T-cell (primary cell): Measurements from ENCODE around the gene PRICKLE2. TPM values are rescaled to one million over a fixed set of nuclear protein-coding genes. Genes with fewer than 3 reads are reported as not detected.

Experiments used
- ATAC-seq, 4 experiments: fragments of 200-7000 bp in 3 of 4; fragments of 150-1000 bp in 1 of 4; cut with Tn5 transposase; replicated peaks in 1 of 4; 1 replicate in 3 of 4; 2 replicates in 1 of 4; pipeline ENCODE4 v1.10.0; 2021; ENCODE audit warnings: moderate library complexity in 3 of 4, mild to moderate bottlenecking in 2 of 4, moderate number of reproducible peaks in 1 of 4
- CTCF ChIA-PET, 2 donors: fragments of 300-600 bp; sonication (Branson Sonifier 250); formaldehyde crosslinking; loops; one replicate each; lab custom pipeline; 2022; ENCODE audit warnings: antibody characterized with exemption in 2 of 2; lab: Charles Lee
- POLR2A ChIA-PET, 2 donors: fragments of 300-600 bp; sonication (Branson Sonifier 250); formaldehyde crosslinking; loops; one replicate each; lab custom pipeline; 2022; ENCODE audit warnings: antibody characterized with exemption in 2 of 2; lab: Charles Lee
- DNase-seq, 35 experiments: peaks; one replicate each; pipeline versions ENCODE4 v3.0.0 to v3.0.0-alpha.2; 2013 to 2023
- H3K27ac ChIP-seq: one replicate; pipeline ENCODE4 v1.5.1; 2013; ENCODE audit warnings: low read length
- H3K27me3 ChIP-seq, 2 experiments: replicated peaks in 1 of 2; 1 replicate in 1 of 2; 2 replicates in 1 of 2; pipeline versions ENCODE4 v1.6.1 to v1.7.0; 2013; ENCODE audit warnings: low read length in 1 of 2, mixed read lengths in 1 of 2; ENCODE audit not compliant: control insufficient read depth in 2 of 2, insufficient read depth in 2 of 2; ENCODE audit errors: extremely low read depth in 1 of 2
- H3K36me3 ChIP-seq, 2 donors: 1 replicate in 1 of 2; 2 replicates in 1 of 2; pipeline versions ENCODE4 v1.6.1 to v1.7.0; 2013; ENCODE audit warnings: low read length in 1 of 2; ENCODE audit not compliant: control insufficient read depth in 2 of 2, insufficient read depth in 1 of 2; ENCODE audit errors: extremely low read depth in 1 of 2
- H3K4me1 ChIP-seq, 2 experiments: 1 replicate in 1 of 2; 2 replicates in 1 of 2; pipeline versions ENCODE4 v1.6.1 to v1.7.0; 2013; ENCODE audit warnings: low read length in 2 of 2, mixed read lengths in 1 of 2; ENCODE audit not compliant: insufficient read depth in 2 of 2, control insufficient read depth in 1 of 2; ENCODE audit errors: extremely low read depth in 1 of 2
- H3K4me3 ChIP-seq, 2 donors: 1 replicate in 1 of 2; 2 replicates in 1 of 2; pipeline versions ENCODE4 v1.5.1 to v1.7.0; 2013; ENCODE audit warnings: mild to moderate bottlenecking in 2 of 2, low read length in 1 of 2, moderate library complexity in 1 of 2; ENCODE audit not compliant: control insufficient read depth in 1 of 2; ENCODE audit errors: extremely low read depth in 1 of 2
- H3K9me3 ChIP-seq: 2 replicates; pipeline ENCODE4 v1.7.0; 2013
- H3K27ac Mint-ChIP-seq, 2 donors: one replicate each; pipeline ENCODE4 v1.8.0; 2020 to 2021; ENCODE audit warnings: mild to moderate bottlenecking in 2 of 2, mixed read lengths in 2 of 2
- H3K27me3 Mint-ChIP-seq, 2 donors: one replicate each; pipeline ENCODE4 v1.8.0; 2021 to 2022; ENCODE audit warnings: mixed read lengths in 2 of 2
- H3K36me3 Mint-ChIP-seq: one replicate; pipeline ENCODE4 v1.8.0; 2021; ENCODE audit warnings: mixed read lengths
- H3K4me1 Mint-ChIP-seq, 3 donors: one replicate each; pipeline ENCODE4 v1.8.0; 2020 to 2022; ENCODE audit warnings: mixed read lengths in 3 of 3, mild to moderate bottlenecking in 1 of 3
- H3K4me3 Mint-ChIP-seq, 3 donors: one replicate each; pipeline ENCODE4 v1.8.0; 2020 to 2022; ENCODE audit warnings: mild to moderate bottlenecking in 3 of 3, mixed read lengths in 3 of 3, moderate library complexity in 3 of 3
- H3K9me3 Mint-ChIP-seq, 3 donors: one replicate each; pipeline ENCODE4 v1.8.0; 2020 to 2022; ENCODE audit warnings: mixed read lengths in 3 of 3
- WGBS: methylation state at CpG from one replicate; pipeline ENCODE4 v1.1.5; 2013; ENCODE audit warnings: missing lambda C conversion rate; ENCODE audit not compliant: insufficient coverage; 5-methylcytosine and 5-hydroxymethylcytosine counted together
- total RNA-seq, 35 experiments: library from RNA in 6 of 35; stranded (reverse) in 6 of 35; fragments of 120-200 nt in 1 of 35; gene quantifications; one replicate each; pipeline versions ENCODE4 v1.2.1 to v1.2.4 and lab custom pipeline; 2013 to 2026

Gene PRICKLE2
- total RNA-seq, 5 donors from 2014 or later (not counting 1 experiment from before 2014, with no cell fraction given): 0.06 to 0.13 (median 0.09) TPM; not detected in 2

GRCh38 chr3:64067506-64068346 lies 157.5 kb downstream of the PRICKLE2 start:
- H3K27ac Mint-ChIP-seq: no peak overlapping the region
- peaks cover 28 to 41% of the 10 kb centered on the region in 2 donors for H3K27me3 Mint-ChIP-seq
- H3K4me3 Mint-ChIP-seq: no peak overlapping the region
- no peak for DNase-seq
- no peak overlapping the region for H3K27ac ChIP-seq
- no peaks in the 10 kb centered on the region for H3K36me3 ChIP-seq
- no peaks in the 10 kb centered on the region for H3K36me3 Mint-ChIP-seq
- no peaks in the 10 kb centered on the region for H3K4me1 ChIP-seq
- 67% methylated on average over 7 of the region's 10 CpGs for WGBS
- H3K4me3 ChIP-seq: no peak overlapping the region
- H3K9me3 ChIP-seq: no peaks in the 10 kb centered on the region
- no peaks in the 10 kb centered on the region for H3K4me1 Mint-ChIP-seq
- H3K9me3 Mint-ChIP-seq: no peaks in the 10 kb centered on the region
- POLR2A ChIA-PET: no interaction called here
- peaks cover 0 to 9% of the 10 kb centered on the region in 2 experiments for H3K27me3 ChIP-seq
- CTCF ChIA-PET: no interaction called here
- ATAC-seq: no peak

- ATAC-seq: no peak
Measured at GRCh38 chr3:64064804-64065203, 160.5 kb downstream of the PRICKLE2 start.

GRCh38 chr3:64063983-64064438 lies 161.3 kb downstream of the PRICKLE2 start:
- H3K36me3 ChIP-seq: no peaks in the 10 kb centered on the region
- WGBS: no CpG with 5 or more reads among the region's 2 CpGs
- H3K36me3 Mint-ChIP-seq: no peaks in the 10 kb centered on the region
- CTCF ChIA-PET: no interaction called here
- DNase-seq: no peak
- no peak overlapping the region for H3K27ac ChIP-seq
- POLR2A ChIA-PET: no interaction called here
- H3K27me3 Mint-ChIP-seq: peaks cover 26 to 34% of the 10 kb centered on the region in 2 donors
- H3K4me3 Mint-ChIP-seq: no peak overlapping the region
- peaks cover 0 to 5% of the 10 kb centered on the region in 2 experiments for H3K27me3 ChIP-seq
- no peak overlapping the region for H3K27ac Mint-ChIP-seq
- H3K9me3 ChIP-seq: no peaks in the 10 kb centered on the region
- H3K4me1 ChIP-seq: no peaks in the 10 kb centered on the region
- ATAC-seq: no peak
- H3K9me3 Mint-ChIP-seq: no peaks in the 10 kb centered on the region
- no peaks in the 10 kb centered on the region for H3K4me1 Mint-ChIP-seq
- H3K4me3 ChIP-seq: no peak overlapping the region

More at GRCh38 chr3:64064804-64065203, 160.5 kb downstream of the PRICKLE2 start:
- Histone ChIP-seq H3K27me3 (peaks cover 0 to 5% of the 10 kb centered on the region in 2 experiments), H3K27ac (no peak overlapping the region), H3K4me1 (no peaks in the 10 kb centered on the region), H3K9me3 (no peaks in the 10 kb centered on the region), H3K36me3 (no peaks in the 10 kb centered on the region), H3K4me3 (no peak overlapping the region)
- CTCF ChIA-PET: no interaction called here
- no peaks in the 10 kb centered on the region for H3K9me3 Mint-ChIP-seq
- no peaks in the 10 kb centered on the region for H3K4me1 Mint-ChIP-seq
- DNase-seq: no peak
- 89% methylated on average over 1 of the region's 2 CpGs for WGBS
- peaks cover 22 to 29% of the 10 kb centered on the region in 2 donors for H3K27me3 Mint-ChIP-seq
- H3K27ac Mint-ChIP-seq: no peak overlapping the region
- POLR2A ChIA-PET: no interaction called here
- H3K36me3 Mint-ChIP-seq: no peaks in the 10 kb centered on the region
- H3K4me3 Mint-ChIP-seq: no peak overlapping the region

- H3K36me3 Mint-ChIP-seq: no peaks in the 10 kb centered on the region
- H3K27ac Mint-ChIP-seq: no peak overlapping the region
- H3K4me3 Mint-ChIP-seq: no peak overlapping the region
- H3K27me3 Mint-ChIP-seq: peaks cover 24 to 34% of the 10 kb centered on the region in 2 donors
- no peak overlapping the region for H3K27ac ChIP-seq
- H3K4me1 Mint-ChIP-seq: no peaks in the 10 kb centered on the region
- CTCF ChIA-PET: no interaction called here
- peaks cover 0 to 5% of the 10 kb centered on the region in 2 experiments for H3K27me3 ChIP-seq
- POLR2A ChIA-PET: no interaction called here
- no peak overlapping the region for H3K4me3 ChIP-seq
- H3K9me3 Mint-ChIP-seq: no peaks in the 10 kb centered on the region
- no peaks in the 10 kb centered on the region for H3K4me1 ChIP-seq
- ATAC-seq (no peak), DNase-seq (no peak)
- no peaks in the 10 kb centered on the region for H3K36me3 ChIP-seq
- WGBS: 80% methylated on average over 1 of the region's 5 CpGs
- no peaks in the 10 kb centered on the region for H3K9me3 ChIP-seq
Measured at GRCh38 chr3:64063207-64063982, 161.9 kb downstream of the PRICKLE2 start.

- ChIA-PET CTCF (no interaction called here), POLR2A (no interaction called here)
- H3K27me3 ChIP-seq: peaks cover 0 to 2% of the 10 kb centered on the region in 2 experiments
- ATAC-seq: no peak
- no peaks in the 10 kb centered on the region for H3K9me3 ChIP-seq
- no peaks in the 10 kb centered on the region for H3K36me3 Mint-ChIP-seq
- H3K27ac ChIP-seq: no peak overlapping the region
- no peaks in the 10 kb centered on the region for H3K36me3 ChIP-seq
- H3K4me3 Mint-ChIP-seq: no peak overlapping the region
- H3K4me1 Mint-ChIP-seq: no peaks in the 10 kb centered on the region
- H3K27ac Mint-ChIP-seq: no peak overlapping the region
- no peaks in the 10 kb centered on the region for H3K4me1 ChIP-seq
- no peak overlapping the region for H3K4me3 ChIP-seq
- no CpG with 5 or more reads among the region's 5 CpGs for WGBS
- peaks cover 32 to 45% of the 10 kb centered on the region in 2 donors for H3K27me3 Mint-ChIP-seq
- peaks cover 0 to 5% (median 0%) of the 10 kb centered on the region in 3 donors for H3K9me3 Mint-ChIP-seq
- no peak for DNase-seq
Measured at GRCh38 chr3:64061628-64062027, 163.6 kb downstream of the PRICKLE2 start.

GRCh38 chr3:64059484-64060175 lies 165.6 kb downstream of the PRICKLE2 start:
- H3K9me3 ChIP-seq: no peaks in the 10 kb centered on the region
- ChIA-PET POLR2A (no interaction called here), CTCF (no interaction called here)
- DNase-seq (no peak), ATAC-seq (no peak)
- H3K4me3 ChIP-seq: no peak overlapping the region
- no peak overlapping the region for H3K27ac ChIP-seq
- H3K4me1 ChIP-seq: no peaks in the 10 kb centered on the region
- Mint-ChIP-seq H3K27me3 (peaks cover 34 to 56% of the 10 kb centered on the region in 2 donors), H3K4me1 (no peaks in the 10 kb centered on the region), H3K27ac (no peak overlapping the region), H3K9me3 (peaks cover 0 to 5% (median 0%) of the 10 kb centered on the region in 3 donors), H3K36me3 (no peaks in the 10 kb centered on the region), H3K4me3 (no peak overlapping the region)
- 100% methylated on average over 1 of the region's 3 CpGs for WGBS
- peaks cover 0 to 2% of the 10 kb centered on the region in 2 experiments for H3K27me3 ChIP-seq
- no peaks in the 10 kb centered on the region for H3K36me3 ChIP-seq
